Fibroblast of peridontal ligament (primary cell): Measurements from ENCODE around the gene KRTAP10-1.

Experiments
- DNase-seq: peaks from one replicate; pipeline ENCODE4 v3.0.0-alpha.2; 2010; ENCODE audit errors: extremely low read depth

Gene KRTAP10-1

DNA sequence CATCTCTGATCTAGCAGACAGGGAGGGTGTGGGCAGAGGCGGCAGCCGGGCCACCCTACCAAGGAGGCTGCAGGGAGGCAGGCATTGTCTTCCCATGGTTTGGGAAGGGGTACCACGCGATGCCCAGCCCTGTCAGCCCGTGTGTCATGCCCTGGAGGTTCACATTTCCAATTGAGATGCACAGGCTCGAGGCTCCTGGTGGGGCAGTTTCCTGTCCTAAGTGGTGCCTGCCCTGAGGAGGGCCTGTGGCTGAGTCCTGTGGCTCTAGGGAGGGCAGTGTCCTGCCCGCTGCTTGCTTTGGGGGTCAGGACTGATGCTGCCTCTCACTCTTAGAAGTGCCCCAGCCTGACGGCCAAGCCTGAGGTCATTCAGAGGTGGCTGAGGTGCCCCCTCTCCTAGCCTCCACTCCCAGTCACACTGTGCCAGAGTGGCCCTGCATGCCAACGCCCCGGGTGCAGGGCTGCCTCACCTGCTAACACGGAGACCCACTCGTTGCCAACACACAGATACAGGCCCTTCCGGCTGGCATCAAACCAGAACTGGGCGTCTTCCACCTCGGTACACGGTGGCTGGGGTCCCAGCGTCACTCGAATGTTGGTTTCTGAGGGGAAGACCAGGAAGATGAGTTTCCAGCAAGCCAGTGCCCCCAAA is 11.9 kb downstream of the KRTAP10-1 start:
- no peak for DNase-seq

- DNase-seq, result no peak
These were observed 12.6 kb downstream of the KRTAP10-1 start for GRCh38 chr21:44527156-44527982.

DNA sequence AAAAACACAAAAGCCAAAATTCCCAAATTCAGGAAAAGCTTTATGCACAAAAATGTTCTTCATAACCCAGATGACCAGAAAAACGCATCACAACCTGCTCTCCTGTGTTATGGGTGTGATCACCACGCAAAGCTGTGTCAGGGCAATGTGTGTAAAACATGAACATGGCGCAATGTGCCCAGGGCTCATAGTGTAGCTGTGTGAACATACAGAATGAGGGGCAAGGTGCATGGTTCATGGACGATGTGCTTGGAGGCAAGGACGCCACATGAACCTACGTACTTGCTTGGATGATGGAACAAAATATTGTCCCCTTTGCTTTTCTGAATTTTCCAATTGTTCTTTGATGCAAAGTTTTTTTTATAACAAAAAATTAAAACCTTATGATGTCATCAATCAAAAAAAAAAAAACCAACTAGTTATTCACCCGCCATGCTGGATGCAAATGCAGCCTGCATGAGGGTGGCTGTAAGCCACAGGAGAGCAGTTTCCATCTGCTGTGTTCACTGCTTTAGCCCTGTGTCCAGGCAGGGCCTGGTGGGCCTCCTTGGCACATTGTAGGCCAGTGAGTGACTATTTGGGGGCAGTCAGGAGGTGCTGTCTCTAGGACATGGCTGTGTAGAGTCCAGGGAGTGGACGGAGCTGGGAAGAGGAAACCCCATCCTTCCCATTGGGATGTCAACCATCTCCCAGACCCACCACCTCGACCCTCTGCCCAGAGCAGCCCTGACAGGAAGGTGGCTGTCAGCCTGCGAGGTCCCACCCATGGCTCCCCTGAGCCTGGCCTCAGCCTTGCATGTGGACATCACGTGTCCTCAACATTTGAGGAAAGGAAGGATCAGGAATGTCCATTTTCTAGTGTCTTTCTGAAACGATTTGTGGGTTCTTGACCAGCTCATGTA is 13.6 kb downstream of the KRTAP10-1 start:
- DNase-seq, result no peak

GRCh38 chr21:44525391-44526095 is 14.5 kb downstream of the KRTAP10-1 start:
- DNase-seq, result no peak

DNA sequence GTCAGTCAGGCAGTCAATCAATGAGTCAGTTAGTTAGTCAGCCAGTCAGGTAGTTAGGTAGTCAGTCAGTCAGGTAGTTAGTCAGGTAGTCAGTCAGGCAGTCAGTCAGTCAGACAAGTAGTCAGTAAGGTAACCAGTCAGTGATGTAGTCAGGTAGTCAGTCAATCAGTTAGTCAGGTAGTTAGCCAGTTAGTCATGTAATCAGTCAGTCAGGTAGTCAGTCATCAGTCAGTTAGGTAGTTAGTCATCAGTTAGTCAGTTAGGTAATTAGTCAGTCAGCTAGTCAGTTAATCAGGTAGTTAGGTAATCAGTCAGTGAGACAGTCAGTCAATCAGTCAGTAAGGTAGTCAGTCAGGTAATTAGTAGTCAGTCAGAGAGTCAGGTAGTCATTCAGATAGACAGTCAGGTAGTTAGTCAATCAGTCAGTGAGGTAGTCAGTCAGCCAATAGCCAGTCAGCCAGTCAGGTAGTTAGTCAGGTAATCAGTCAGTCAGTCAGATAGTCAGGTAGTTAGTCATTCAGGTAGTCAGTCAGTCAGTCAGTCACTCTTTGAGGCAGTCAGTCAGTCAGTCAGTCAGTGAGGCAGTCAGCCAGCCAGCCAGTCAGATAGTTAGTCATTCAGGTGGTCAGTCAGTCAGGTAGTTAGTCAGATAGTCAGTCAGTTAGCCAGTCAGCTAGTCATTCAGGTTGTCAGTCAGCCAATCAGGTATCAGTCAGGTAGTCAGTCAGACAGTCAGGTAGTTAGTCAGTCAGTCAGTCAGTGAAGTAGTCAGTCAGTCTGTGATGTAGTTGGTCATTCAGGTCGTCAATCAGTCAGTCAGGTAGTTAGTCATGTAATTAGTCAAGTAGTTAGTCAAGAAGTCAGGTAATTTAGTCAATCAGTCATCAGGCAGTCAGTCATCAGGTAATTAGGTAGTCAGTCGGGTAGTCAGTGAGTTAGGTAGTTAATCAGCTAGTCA is 15.3 kb downstream of the KRTAP10-1 start:
- no peak for DNase-seq

DNA sequence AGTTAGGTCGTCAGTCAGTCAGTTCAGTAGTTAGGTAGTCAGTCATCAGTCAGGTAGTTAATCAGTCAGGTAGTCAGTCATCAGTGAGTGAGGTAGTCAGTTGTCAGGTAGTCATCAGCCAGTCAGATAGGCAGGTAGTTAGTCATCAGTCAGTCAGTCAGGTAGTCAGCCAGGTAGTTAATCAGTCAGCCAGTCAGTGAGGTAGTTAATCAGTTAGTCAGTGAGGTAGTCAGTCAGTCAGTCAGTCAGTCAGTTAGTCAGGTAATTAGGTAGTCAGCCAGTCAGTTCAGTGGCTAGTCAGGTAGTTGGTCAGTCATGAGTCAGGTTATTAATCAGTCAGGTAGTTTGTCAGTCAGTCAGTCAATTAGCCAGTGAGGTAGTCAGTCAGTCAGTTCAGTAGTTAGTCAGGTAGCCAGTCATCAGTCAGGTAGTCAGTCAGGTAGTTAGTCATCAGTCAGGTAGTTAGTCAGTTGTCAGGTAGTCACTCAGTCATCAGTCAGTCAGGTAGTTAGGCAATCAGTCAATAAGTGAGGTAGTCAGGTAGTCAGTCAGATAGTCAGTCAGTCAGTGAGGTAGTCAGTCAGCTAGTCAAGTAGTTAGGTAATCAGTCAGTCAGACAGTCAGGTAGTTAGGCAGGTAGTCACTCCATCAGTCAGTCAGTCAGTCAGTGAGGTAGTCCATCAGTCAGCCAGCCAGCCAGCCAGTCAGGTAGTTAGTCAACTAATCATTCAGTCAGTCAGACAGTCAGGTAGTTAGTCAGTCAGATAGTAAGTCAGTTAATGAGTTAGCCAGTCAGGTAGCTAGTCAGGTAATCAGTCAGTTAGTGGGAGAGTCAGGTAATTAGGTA is 16.2 kb downstream of the KRTAP10-1 start:
- no peak for DNase-seq

DNA sequence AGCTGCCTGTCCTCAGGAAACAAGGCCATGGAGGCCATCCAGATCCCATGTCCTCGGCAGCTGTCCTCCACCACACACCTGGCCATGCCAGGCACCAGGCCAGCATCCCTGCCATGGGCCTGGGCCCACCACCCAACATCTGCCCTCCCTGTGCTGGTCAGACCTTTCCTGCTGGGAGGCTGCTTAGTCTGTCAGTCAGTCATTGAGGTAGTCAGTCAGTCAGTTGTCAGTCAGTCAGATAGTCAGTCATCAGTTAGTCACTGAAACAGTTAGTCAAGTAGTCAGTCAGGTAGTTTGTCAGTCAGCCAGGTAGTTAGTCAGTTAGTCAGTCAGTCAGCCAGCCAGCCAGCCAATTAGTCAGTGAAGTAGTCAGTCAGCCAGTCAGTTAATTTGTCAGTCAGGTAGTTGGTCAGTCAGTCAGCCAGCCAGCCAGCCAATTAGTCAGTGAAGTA is 17.2 kb downstream of the KRTAP10-1 start:
- DNase-seq, result no peak

GRCh38 chr21:44521928-44522752 is 17.9 kb downstream of the KRTAP10-1 start:
- DNase-seq, result no peak

DNA sequence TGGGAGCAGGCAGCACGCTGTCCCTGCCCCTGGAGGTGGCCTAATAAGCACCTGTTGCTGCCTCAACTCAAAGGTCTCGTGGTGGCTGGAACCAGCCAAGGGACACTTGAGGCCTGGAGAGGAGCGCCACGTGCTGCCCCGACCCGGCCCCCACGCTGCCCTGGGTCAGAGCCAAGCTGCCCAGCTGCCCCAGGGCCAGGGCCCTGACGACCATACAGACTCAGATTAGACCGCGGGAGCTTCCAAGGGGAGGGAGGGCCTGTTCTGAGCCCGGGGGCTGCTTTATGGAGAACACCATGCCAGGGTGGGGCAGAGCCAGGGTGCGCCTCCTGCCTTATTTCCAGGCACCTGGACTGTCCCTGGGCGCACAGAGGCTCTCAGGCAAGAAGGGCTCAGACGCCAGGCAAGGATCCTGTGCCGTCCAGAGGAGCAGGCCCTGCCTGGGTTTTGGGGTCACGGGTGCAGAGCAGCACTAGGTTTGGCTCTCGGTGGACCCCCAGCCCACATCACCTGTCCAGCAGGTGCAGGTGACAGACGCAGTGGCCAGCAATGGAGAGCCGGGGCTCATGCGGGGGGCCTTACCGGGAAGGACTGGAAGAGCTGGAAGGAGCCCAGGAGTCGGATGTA is 18.6 kb downstream of the KRTAP10-1 start:
- DNase-seq, result no peak

GRCh38 chr21:44520326-44521300 is 19.4 kb downstream of the KRTAP10-1 start:
- no peak for DNase-seq

DNA sequence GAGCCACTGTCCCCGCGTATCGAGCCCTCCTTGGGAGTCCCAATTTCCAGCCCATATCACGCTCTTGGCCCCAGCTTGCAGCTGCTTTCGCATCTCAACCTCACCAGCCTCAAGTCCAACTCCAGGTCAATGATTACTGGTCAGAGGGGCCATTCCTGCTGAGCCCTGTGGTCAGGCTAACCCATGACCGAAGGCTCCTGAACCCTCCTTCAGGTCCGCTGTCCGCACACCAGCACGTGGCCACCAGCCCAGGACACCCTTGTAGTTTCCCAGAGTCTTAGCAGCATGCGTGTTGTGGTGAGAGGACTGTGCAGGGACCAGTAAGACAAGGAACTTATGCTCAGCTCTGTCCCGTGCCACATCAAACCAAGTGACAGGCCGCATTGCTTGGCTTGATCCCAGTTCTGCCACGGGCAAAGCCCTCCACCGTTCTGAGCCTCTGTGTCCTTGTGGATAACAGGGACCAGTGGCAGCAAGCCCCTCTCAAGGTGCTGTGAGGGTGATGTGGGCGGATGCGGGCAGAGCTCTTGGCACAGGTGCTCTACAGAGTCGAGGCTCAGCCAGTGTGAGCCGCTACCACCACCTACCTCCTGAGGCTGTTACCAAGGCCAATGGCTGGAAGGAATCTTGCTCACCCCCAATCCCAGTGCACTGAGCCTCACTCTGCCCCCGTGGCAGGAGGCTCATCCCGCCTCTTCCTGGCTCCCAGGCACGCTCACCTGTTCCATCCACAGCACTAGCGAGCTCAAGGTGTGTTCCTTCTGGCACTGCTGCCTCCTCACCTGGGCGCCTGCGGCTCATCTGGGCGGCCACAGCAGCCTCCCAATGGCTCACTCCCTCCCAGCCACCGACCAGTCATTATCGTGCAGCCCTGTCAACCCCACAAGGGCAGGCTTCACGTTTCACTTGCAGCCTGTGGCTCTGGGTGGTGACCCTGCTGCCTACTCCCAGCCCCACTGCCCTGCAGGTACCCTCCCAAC is 20.4 kb downstream of the KRTAP10-1 start:
- DNase-seq, result no peak

DNA sequence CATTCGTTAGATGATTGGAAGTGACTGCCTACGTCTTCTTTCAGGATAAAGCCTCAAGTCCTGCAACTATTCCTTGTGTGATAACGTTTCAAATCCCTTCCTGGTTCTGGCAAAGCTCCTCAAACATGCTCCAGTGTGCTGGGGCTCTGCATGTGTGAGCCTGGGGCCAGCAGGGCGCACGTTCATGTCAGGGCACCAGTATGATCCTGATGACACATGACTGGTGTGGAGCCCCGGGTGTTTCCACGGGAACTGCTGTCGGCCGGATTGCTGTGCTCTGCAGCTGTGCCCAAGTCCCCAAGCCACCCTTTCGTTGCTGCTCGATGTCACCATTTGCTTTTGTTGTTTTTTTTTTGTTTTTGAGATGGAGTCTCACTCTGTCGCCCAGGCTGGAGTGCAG is 21.3 kb downstream of the KRTAP10-1 start:
- DNase-seq, result no peak

- no peak for DNase-seq
These were observed 22.7 kb downstream of the KRTAP10-1 start for GRCh38 chr21:44517175-44517899.

DNA sequence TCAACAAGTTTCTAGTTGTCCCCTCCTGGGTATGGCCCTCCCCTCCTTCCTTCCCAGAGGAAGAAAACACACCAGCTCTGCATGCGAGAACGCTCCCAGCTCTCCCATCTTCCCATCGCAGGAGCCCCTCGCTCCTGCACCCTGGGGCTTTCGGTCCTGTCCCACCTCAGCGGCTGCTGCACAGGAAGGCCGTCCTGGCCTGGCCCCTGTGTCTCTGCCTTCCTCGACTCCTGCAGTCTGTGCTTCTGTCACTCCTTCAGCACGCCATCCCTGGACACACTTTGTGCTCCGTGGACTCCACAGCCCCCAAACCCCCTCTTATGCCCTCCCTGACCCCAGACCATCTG is 23.2 kb downstream of the KRTAP10-1 start:
- DNase-seq, result no peak

- DNase-seq, result no peak
These were observed 23.7 kb downstream of the KRTAP10-1 start for GRCh38 chr21:44516342-44516741.
